IPS-18a (cell line): ENCODE results near the gene VPS13C.
"Not testable (repeated sequence)": the region's sequence is repeated elsewhere in the genome, so short reads cannot be mapped to it uniquely, and the experiment has no call there.

Experiments used
- H3K27ac ChIP-seq: one replicate; pipeline ENCODE4 v1.5.1; 2013; ENCODE audit warnings: low read length
- H3K27me3 ChIP-seq: one replicate; pipeline ENCODE4 v1.6.1; 2013; ENCODE audit warnings: mild to moderate bottlenecking, low read length; ENCODE audit not compliant: control insufficient read depth, insufficient read depth
- H3K36me3 ChIP-seq: one replicate; pipeline ENCODE4 v1.6.1; 2013; ENCODE audit warnings: low read depth, low read length; ENCODE audit not compliant: control insufficient read depth
- H3K4me1 ChIP-seq: one replicate; pipeline ENCODE4 v1.6.1; 2013; ENCODE audit warnings: low read depth, low read length; ENCODE audit not compliant: control insufficient read depth
- H3K4me3 ChIP-seq: one replicate; pipeline ENCODE4 v1.5.1; 2013; ENCODE audit warnings: low read length
- H3K9ac ChIP-seq: one replicate; pipeline ENCODE4 v1.6.1; 2013; ENCODE audit warnings: mild to moderate bottlenecking, low read length, moderate library complexity
- H3K9me3 ChIP-seq: one replicate; pipeline ENCODE4 v1.6.1; 2013; ENCODE audit warnings: low read depth, low read length; ENCODE audit not compliant: control insufficient read depth

The VPS13C gene

DNA sequence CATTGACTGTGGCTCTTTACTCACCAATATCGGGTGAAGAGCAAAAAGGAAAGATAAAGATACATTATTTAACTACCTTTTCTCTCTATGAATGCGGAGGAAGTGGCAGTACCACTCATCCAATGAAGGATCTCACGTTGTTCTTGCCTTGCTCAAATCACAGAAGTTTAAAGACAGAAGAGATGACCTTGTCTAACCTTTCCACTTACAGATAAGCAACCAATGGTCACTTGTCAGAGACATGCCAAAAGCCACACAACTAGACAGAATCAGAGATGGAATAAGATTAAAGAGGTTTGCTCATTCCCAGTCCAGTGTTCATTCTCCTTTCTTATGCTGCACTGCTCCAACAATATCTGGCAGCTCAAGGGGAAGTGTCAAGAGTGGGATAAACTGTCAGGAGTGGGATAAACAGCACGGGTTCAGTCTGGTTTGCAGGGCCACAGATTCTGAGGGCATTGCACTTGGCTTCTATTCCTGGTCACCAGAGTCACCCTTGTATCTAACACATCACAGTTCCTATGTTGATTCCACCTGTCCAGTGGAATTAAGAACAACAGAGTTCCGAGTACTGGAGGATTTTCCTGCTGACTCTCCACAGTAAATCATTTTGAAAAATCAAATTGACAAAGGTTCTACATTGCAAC lies 6.7 kb downstream of the VPS13C start:
- no peak overlapping the region for H3K9ac ChIP-seq
- H3K27me3 ChIP-seq = no peaks in the 10 kb centered on the region
- H3K4me3 ChIP-seq = no peak overlapping the region
- H3K9me3 ChIP-seq = no peaks in the 10 kb centered on the region
- no peaks in the 10 kb centered on the region for H3K36me3 ChIP-seq
- no peaks in the 10 kb centered on the region for H3K4me1 ChIP-seq
- H3K27ac ChIP-seq = no peak overlapping the region

DNA sequence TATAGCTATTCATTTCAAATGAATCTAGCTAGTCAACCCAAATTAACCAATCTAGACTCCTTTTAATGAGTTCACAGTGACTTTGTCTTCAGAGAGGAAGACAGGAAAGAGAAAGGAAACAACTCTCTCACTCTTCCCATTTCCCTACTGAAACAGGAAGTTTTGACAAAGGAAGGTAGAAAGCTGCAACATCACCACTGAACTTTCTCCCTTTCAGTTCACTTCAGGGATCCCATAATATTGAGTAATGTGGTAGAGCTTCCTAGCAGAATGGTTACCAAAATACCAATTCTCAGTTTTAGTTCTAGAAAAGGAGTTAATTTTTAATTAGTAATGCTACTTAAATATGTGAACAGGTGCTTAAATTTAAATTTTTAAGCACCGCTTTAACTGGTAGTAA lies 7.5 kb downstream of the VPS13C start:
- no peak overlapping the region for H3K9ac ChIP-seq
- no peaks in the 10 kb centered on the region for H3K4me1 ChIP-seq

GRCh38 chr15:62051166-62051565 lies 9.1 kb downstream of the VPS13C start:
- Histone ChIP-seq H3K4me1 (no peaks in the 10 kb centered on the region), H3K27me3 (no peaks in the 10 kb centered on the region), H3K27ac (no peak overlapping the region)

More for the DNA sequence above, 7.5 kb downstream of the VPS13C start:
- H3K9me3 ChIP-seq = no peaks in the 10 kb centered on the region
- H3K36me3 ChIP-seq = no peaks in the 10 kb centered on the region
- H3K27me3 ChIP-seq = no peaks in the 10 kb centered on the region
- H3K27ac ChIP-seq = no peak overlapping the region
- no peak overlapping the region for H3K4me3 ChIP-seq

DNA sequence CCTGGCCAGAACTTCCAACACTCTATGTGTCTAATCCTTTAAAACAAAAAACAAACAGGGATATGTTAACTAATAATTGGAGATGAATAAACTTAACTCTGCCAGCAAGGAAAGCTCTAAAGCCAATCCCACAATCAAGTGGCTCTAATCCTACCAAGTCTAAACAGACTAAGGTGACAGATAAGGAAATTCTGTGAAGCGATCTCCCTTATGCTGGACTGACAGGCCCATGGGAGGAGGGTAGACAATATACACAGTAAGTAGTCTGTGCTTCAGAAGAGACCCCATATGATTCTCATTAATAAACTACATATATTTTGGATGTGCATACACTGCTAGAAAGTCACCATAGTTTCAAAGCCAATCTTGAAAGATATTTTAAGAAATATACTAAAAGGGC lies 10.1 kb downstream of the VPS13C start:
- H3K36me3 ChIP-seq = no peaks in the 10 kb centered on the region
- H3K9me3 ChIP-seq = no peaks in the 10 kb centered on the region
- H3K9ac ChIP-seq = no peak overlapping the region
- no peaks in the 10 kb centered on the region for H3K4me1 ChIP-seq
- no peak overlapping the region for H3K4me3 ChIP-seq
- H3K27me3 ChIP-seq = no peaks in the 10 kb centered on the region
- H3K27ac ChIP-seq = no peak overlapping the region

More at GRCh38 chr15:62051166-62051565, 9.1 kb downstream of the VPS13C start:
- no peak overlapping the region for H3K4me3 ChIP-seq
- no peaks in the 10 kb centered on the region for H3K9me3 ChIP-seq
- H3K36me3 ChIP-seq = no peaks in the 10 kb centered on the region
- no peak overlapping the region for H3K9ac ChIP-seq

DNA sequence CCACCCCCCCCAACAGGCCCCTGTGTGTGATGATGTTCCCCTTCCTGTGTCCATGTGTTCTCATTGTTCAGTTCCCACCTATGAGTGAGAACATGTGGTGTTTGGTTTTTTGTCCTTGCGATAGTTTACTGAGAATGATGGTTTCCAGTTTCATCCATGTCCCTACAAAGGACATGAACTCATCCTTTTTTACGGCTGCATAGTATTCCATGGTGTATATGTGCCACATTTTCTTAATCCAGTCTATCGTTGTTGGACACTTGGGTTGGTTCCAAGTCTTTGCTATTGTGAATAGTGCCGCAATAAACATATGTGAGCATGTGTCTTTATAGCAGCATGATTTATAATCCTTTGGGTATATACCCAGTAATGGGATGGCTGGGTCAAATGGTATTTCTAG lies 12.0 kb downstream of the VPS13C start:
- H3K4me1 ChIP-seq, H3K4me3 ChIP-seq, H3K9ac ChIP-seq, H3K27me3 ChIP-seq, H3K27ac ChIP-seq, H3K36me3 ChIP-seq, H3K9me3 ChIP-seq: not testable (repeated sequence)

DNA sequence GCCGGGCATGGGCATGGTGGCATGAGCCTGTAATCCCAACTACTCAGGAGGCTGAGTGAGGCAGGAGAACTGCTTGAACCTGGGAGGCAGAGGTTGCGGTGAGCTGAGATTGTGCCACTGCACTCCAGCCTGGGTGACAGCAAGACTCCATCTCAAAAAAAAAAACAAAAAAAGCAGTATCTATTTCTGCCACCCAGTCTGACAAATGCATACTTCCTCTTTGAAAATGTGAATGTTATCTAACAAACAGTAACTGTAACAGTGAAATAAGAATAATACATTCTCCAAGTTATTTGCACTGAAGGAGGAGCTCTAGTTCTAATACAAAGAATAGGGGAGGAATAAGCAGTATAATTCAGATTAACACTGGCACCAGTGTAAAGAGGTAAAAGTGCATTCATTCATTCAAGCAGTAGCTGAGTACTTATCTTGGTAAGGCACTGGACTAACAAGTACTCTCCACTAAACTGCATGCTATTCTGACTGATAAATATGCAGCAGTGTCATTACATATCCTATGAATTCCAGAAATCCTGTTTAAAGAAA lies 12.9 kb downstream of the VPS13C start:
- Histone ChIP-seq H3K4me1 (no peaks in the 10 kb centered on the region), H3K9ac (no peak overlapping the region), H3K27me3 (no peaks in the 10 kb centered on the region), H3K9me3 (no peaks in the 10 kb centered on the region), H3K27ac (no peak overlapping the region), H3K36me3 (no peaks in the 10 kb centered on the region), H3K4me3 (no peak overlapping the region)

- Histone ChIP-seq H3K36me3 (no peaks in the 10 kb centered on the region), H3K27ac (no peak overlapping the region)
Observed at GRCh38 chr15:62046078-62046743, 14.0 kb downstream of the VPS13C start.

GRCh38 chr15:62035256-62035924 lies 24.9 kb downstream of the VPS13C start:
- Histone ChIP-seq H3K27ac (no peak overlapping the region), H3K27me3 (no peaks in the 10 kb centered on the region), H3K9me3 (no peaks in the 10 kb centered on the region), H3K4me1 (no peaks in the 10 kb centered on the region), H3K4me3 (no peak overlapping the region), H3K36me3 (no peaks in the 10 kb centered on the region), H3K9ac (no peak overlapping the region)

More at GRCh38 chr15:62046078-62046743, 14.0 kb downstream of the VPS13C start:
- no peak overlapping the region for H3K9ac ChIP-seq
- H3K4me3 ChIP-seq = no peak overlapping the region
- H3K9me3 ChIP-seq = no peaks in the 10 kb centered on the region
- H3K27me3 ChIP-seq = no peaks in the 10 kb centered on the region
- H3K4me1 ChIP-seq = no peaks in the 10 kb centered on the region

DNA sequence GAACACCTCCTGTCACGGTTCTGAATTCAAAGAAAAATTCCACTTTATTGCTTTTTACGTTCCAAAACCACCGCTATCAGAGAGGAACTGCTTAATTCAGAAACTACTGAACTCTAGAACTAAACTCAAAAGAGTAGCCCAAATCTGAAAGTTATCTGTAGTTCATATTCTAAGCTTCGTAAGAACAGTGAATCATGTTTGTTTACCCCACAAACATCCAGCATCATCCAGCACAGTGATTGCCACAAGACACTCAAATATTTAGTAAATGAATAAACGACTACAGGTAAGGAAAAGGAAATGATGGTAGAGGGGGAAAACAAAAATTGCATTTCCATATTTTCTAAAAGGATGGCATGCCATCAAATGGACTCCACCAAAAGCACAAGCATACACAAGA lies 32.3 kb downstream of the VPS13C start:
- no peak overlapping the region for H3K4me3 ChIP-seq
- H3K27ac ChIP-seq = no peak overlapping the region
- H3K9me3 ChIP-seq = no peaks in the 10 kb centered on the region
- no peak overlapping the region for H3K9ac ChIP-seq
- H3K4me1 ChIP-seq = no peaks in the 10 kb centered on the region
- H3K36me3 ChIP-seq = no peaks in the 10 kb centered on the region
- H3K27me3 ChIP-seq = no peaks in the 10 kb centered on the region

DNA sequence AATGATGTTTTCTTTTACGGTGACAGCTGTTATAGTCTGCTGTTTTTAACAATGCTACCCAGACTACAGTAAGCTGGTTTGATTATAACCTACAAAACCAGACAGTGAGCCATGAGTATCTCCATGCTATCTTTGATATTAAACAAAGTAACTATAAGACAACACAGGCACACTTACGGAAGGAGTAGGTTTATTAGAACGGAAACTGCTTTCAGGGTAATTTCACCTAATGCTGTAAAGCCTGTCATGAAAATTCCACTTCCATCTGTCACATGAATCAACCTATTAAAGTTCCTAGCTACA lies 33.0 kb downstream of the VPS13C start:
- Histone ChIP-seq H3K4me3 (no peak overlapping the region), H3K27ac (no peak overlapping the region), H3K9me3 (no peaks in the 10 kb centered on the region), H3K9ac (no peak overlapping the region), H3K4me1 (no peaks in the 10 kb centered on the region), H3K36me3 (no peaks in the 10 kb centered on the region), H3K27me3 (no peaks in the 10 kb centered on the region)

- Histone ChIP-seq H3K4me3 (no peak overlapping the region), H3K27me3 (no peaks in the 10 kb centered on the region), H3K36me3 (no peaks in the 10 kb centered on the region), H3K4me1 (no peaks in the 10 kb centered on the region), H3K9ac (no peak overlapping the region), H3K9me3 (no peaks in the 10 kb centered on the region), H3K27ac (no peak overlapping the region)
Observed at GRCh38 chr15:62026487-62027262, 33.6 kb downstream of the VPS13C start.
